H7 (cell line): ENCODE measurements around the gene POTEI. TPM values are rescaled to one million over a fixed set of nuclear protein-coding genes. Genes with fewer than 3 reads are reported as not detected.
"Not testable (repeated sequence)": the region's sequence is repeated elsewhere in the genome, so short reads cannot be mapped to it uniquely, and the experiment has no call there.

ENCODE experiments used
- DNase-seq: peaks from one replicate; pipeline ENCODE4 v3.0.0; 2012
- H3K27me3 ChIP-seq: 2 replicates; pipeline ENCODE4 v1.6.0; 2011; ENCODE audit warnings: mild to moderate bottlenecking, low read length; ENCODE audit not compliant: control insufficient read depth, insufficient read depth
- H3K36me3 ChIP-seq: replicated peaks from 2 replicates; pipeline ENCODE4 v1.5.1; 2011; ENCODE audit warnings: low read length; ENCODE audit not compliant: control insufficient read depth, insufficient read depth
- H3K4me3 ChIP-seq: 2 replicates; pipeline ENCODE4 v1.5.1; 2011; ENCODE audit warnings: low read depth, mild to moderate bottlenecking, control low read depth, low read length, moderate library complexity; ENCODE audit not compliant: insufficient read depth
- total RNA-seq: library from RNA; depleted of rRNA; stranded (reverse); fragments of >200 nt; shearing (Covaris generic); gene quantifications from 2 replicates; pipeline ENCODE4 v1.2.3, GENCODE V29; 2014; rRNA removed

The POTEI gene
- total RNA-seq, 1 experiment from 2014 or later, result 0.07 TPM

GRCh38 chr2:130418845-130419244 lies 90.3 kb downstream of the POTEI start:
- DNase-seq, H3K4me3 ChIP-seq, H3K36me3 ChIP-seq, H3K27me3 ChIP-seq: not testable (repeated sequence)

- H3K4me3 ChIP-seq, H3K27me3 ChIP-seq, DNase-seq, H3K36me3 ChIP-seq: not testable (repeated sequence)
These were observed 92.4 kb downstream of the POTEI start for GRCh38 chr2:130416693-130417092.

Other genes with a start within 250 kb of the POTEI start
- 84.8 and 91.6 TPM in 2 replicates for gene IMP4, start 166.4 kb downstream of the POTEI start, total RNA-seq
- gene PTPN18, start 153.3 kb downstream of the POTEI start, total RNA-seq, result 9.6 and 11.9 TPM in 2 replicates
- not detected in 2 replicates for gene CFC1B, start 11.9 kb upstream of the POTEI start, total RNA-seq
- gene CFC1, start 90.2 kb upstream of the POTEI start, total RNA-seq, result 0.30 and 0.52 TPM in 2 replicates
- gene POTEJ, start 102.1 kb upstream of the POTEI start, total RNA-seq, result not detected in 2 replicates
- 0.10 TPM in 1 of 2 replicates, not detected in the other for gene GPR148, start 219.7 kb upstream of the POTEI start, total RNA-seq
- 0.04 and 0.14 TPM in 2 replicates for gene AMER3, start 246.2 kb upstream of the POTEI start, total RNA-seq